ENCODE measurements around the gene STX11.

- TF ChIP-seq CTCF (IDR thresholded peaks at IDR 0.05; ENCODE audit: borderline replicate concordance, extremely low read depth, low read length, poor library complexity, severe bottlenecking) (no peak), EZH2 (IDR thresholded peaks at IDR 0.05; ENCODE audit: borderline replicate concordance, low read depth, low read length, severe bottlenecking) (no peak)
These were observed 2.1 kb downstream of the STX11 start for GRCh38 chr6:144152334-144152900.

All from DND-41 (cell line).